Naive thymus-derived CD8-positive, alpha-beta T cell (primary cell): ENCODE results near the gene B3GNT3. TPM values are rescaled to one million over a fixed set of nuclear protein-coding genes. Genes with fewer than 3 reads are reported as not detected.

ENCODE experiments used
- ATAC-seq, 2 donors: fragments of 150-1000 bp; cut with Tn5 transposase in 1 of 2; sonication (Bioruptor Pico), chemical (Tn5 transposase) in 1 of 2; 1 replicate in 1 of 2; 2 replicates in 1 of 2; pipeline ENCODE4 v1.10.0; 2021; ENCODE audit warnings: mild to moderate bottlenecking in 2 of 2, moderate library complexity in 2 of 2
- POLR2A ChIA-PET: fragments of 350-600 bp; sonication (Branson Sonifier 250); formaldehyde crosslinking; loops from one replicate; lab custom pipeline; 2021; ENCODE audit warnings: antibody characterized with exemption; lab: Charles Lee
- DNase-seq, 10 donors: peaks; one replicate each; pipeline versions ENCODE4 v3.0.0 to v3.0.0-alpha.2; 2020 to 2022
- H3K27ac Mint-ChIP-seq, 10 donors: one replicate each; pipeline ENCODE4 v1.8.0; 2020 to 2022; ENCODE audit warnings: mild to moderate bottlenecking in 10 of 10, mixed read lengths in 10 of 10, moderate library complexity in 4 of 10, inconsistent platforms in 1 of 10
- H3K27me3 Mint-ChIP-seq, 5 donors: one replicate each; pipeline ENCODE4 v1.8.0; 2021 to 2022; ENCODE audit warnings: mixed read lengths in 5 of 5
- H3K36me3 Mint-ChIP-seq, 3 donors: one replicate each; pipeline ENCODE4 v1.8.0; 2020 to 2022; ENCODE audit warnings: mixed read lengths in 3 of 3, mild to moderate bottlenecking in 2 of 3, inconsistent platforms in 1 of 3
- H3K4me1 Mint-ChIP-seq, 4 donors: one replicate each; pipeline ENCODE4 v1.8.0; 2021 to 2022; ENCODE audit warnings: mixed read lengths in 4 of 4
- H3K4me3 Mint-ChIP-seq, 10 donors: one replicate each; pipeline ENCODE4 v1.8.0; 2020 to 2022; ENCODE audit warnings: mild to moderate bottlenecking in 10 of 10, mixed read lengths in 10 of 10, moderate library complexity in 6 of 10, inconsistent platforms in 1 of 10
- H3K9me3 Mint-ChIP-seq, 9 donors: one replicate each; pipeline ENCODE4 v1.8.0; 2020 to 2022; ENCODE audit warnings: mixed read lengths in 9 of 9, mild to moderate bottlenecking in 3 of 9, inconsistent platforms in 1 of 9, moderate library complexity in 1 of 9
- polyA plus RNA-seq, 3 donors: library from polyadenylated mRNA; unstranded; fragments of 300-500 nt; fragmentation: Illumina TruSeq; gene quantifications; one replicate each; pipeline ENCODE4 v1.2.3, GENCODE V29; 2021
- total RNA-seq, 8 experiments: library from RNA in 2 of 8; stranded (reverse) in 2 of 8; gene quantifications; one replicate each; pipeline ENCODE4 v1.2.3 and lab custom pipeline; 2021 to 2026

Gene B3GNT3
- total and polyA plus RNA-seq, 5 experiments from 2014 or later, result 0.13 to 0.20 TPM; not detected in 3

DNA sequence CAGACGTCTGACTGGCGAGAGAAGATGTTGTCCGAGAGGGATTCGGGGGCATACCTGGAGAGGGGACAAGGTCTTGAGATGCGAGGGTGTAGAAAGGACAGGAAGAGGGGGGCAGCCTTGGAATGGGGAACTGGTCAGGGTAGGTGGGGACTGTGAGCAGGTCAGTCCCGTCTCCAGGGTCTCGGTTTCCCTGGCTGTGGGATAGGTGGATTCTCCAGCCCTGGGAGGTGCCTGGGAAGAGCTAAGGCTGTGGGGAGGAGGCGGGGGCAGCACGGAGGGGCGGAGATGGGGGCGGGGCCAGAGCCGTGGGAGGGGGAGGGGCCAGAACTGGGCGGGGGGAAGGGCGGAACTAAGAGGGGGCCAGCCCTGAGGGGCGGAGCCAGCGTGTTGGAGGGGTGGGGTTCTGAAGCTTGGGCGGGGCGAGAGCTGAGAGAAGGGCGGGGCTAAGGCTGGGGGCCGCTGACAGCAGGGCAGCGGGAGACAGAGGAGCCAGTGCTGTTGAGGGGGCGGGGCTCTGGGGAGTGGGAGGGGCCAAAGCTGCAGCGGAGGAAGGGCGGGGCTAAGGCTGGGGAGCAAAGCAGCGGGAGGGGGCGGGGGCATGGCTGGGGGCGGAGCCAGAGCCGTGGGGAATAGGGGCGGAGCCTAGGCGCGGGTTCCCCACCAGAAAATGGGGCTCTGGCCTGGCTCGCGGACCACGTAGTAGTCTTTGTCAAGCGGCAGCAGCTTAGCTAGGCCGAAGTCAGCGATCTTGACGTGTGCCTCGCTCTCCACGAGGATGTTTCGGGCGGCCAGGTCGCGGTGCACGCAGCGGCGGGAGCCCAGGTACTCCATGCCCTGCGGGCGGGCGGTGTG lies 35.9 kb downstream of the B3GNT3 start:
- Mint-ChIP-seq H3K4me3 (no peak overlapping the region), H3K9me3 (no peaks in the 10 kb centered on the region), H3K27ac (peak overlapping the region in 6 of 10 donors; percentile 51 to 91 (median 70)), H3K27me3 (no peaks in the 10 kb centered on the region), H3K4me1 (peaks cover 9 to 18% (median 14%) of the 10 kb centered on the region in 4 donors), H3K36me3 (peaks cover 6 to 78% (median 24%) of the 10 kb centered on the region in 3 donors)
- DNase-seq (peak in 8 of 10 donors; percentile 8 to 55 (median 44)), ATAC-seq (peak; percentile 58 to 81)
- POLR2A ChIA-PET, result interaction anchor here (0.5 to 2.7 kb wide), 3 partner anchors 16 to 185 kb away, joined by 4 to 10 read pairs (median 6); partner anchors contain the start of gene JAK3

- peak overlapping the region in 1 of 10 donors; percentile 51 for H3K27ac Mint-ChIP-seq
- POLR2A ChIA-PET, result interaction anchor here (0.5 to 2.7 kb wide), 3 partner anchors 15 to 184 kb away, joined by 4 to 10 read pairs (median 6); partner anchors contain the start of gene JAK3
- H3K27me3 Mint-ChIP-seq, result no peaks in the 10 kb centered on the region
- no peak for ATAC-seq
- no peaks in the 10 kb centered on the region for H3K9me3 Mint-ChIP-seq
- no peak for DNase-seq
- peak overlapping the region in 1 of 10 donors; percentile 20 for H3K4me3 Mint-ChIP-seq
- peaks cover 6 to 82% (median 29%) of the 10 kb centered on the region in 3 donors for H3K36me3 Mint-ChIP-seq
- H3K4me1 Mint-ChIP-seq, result peaks cover 10 to 23% (median 16%) of the 10 kb centered on the region in 4 donors
These were observed 36.5 kb downstream of the B3GNT3 start for GRCh38 chr19:17831419-17831888.

- DNase-seq (no peak), ATAC-seq (no peak)
- H3K27ac Mint-ChIP-seq, result peak overlapping the region in 1 of 10 donors; percentile 49
- peaks cover 13 to 27% (median 21%) of the 10 kb centered on the region in 4 donors for H3K4me1 Mint-ChIP-seq
- POLR2A ChIA-PET, result interaction anchor here (1.9 to 2.7 kb wide), 2 partner anchors 9 to 14 kb away, joined by 5 to 10 read pairs; partner anchors contain the start of gene JAK3
- peaks cover 6 to 87% (median 33%) of the 10 kb centered on the region in 3 donors for H3K36me3 Mint-ChIP-seq
- H3K4me3 Mint-ChIP-seq, result no peak overlapping the region
- H3K9me3 Mint-ChIP-seq, result no peaks in the 10 kb centered on the region
- no peaks in the 10 kb centered on the region for H3K27me3 Mint-ChIP-seq
These were observed 37.7 kb downstream of the B3GNT3 start for GRCh38 chr19:17832443-17833208.

GRCh38 chr19:17834350-17835181 lies 39.6 kb downstream of the B3GNT3 start:
- DNase-seq, result no peak
- POLR2A ChIA-PET, result interaction anchor here (0.5 to 1.9 kb wide), 3 partner anchors 11 to 16 kb away, joined by 3 to 5 read pairs (median 3); partner anchors contain the start of gene JAK3
- Mint-ChIP-seq H3K9me3 (no peaks in the 10 kb centered on the region), H3K27ac (peak overlapping the region in 7 of 10 donors; percentile 26 to 93 (median 63)), H3K4me3 (no peak overlapping the region), H3K4me1 (peaks cover 13 to 31% (median 21%) of the 10 kb centered on the region in 4 donors), H3K27me3 (no peaks in the 10 kb centered on the region), H3K36me3 (peaks cover 6 to 94% (median 37%) of the 10 kb centered on the region in 3 donors)
- ATAC-seq, result peak; percentile 31 to 42

DNA sequence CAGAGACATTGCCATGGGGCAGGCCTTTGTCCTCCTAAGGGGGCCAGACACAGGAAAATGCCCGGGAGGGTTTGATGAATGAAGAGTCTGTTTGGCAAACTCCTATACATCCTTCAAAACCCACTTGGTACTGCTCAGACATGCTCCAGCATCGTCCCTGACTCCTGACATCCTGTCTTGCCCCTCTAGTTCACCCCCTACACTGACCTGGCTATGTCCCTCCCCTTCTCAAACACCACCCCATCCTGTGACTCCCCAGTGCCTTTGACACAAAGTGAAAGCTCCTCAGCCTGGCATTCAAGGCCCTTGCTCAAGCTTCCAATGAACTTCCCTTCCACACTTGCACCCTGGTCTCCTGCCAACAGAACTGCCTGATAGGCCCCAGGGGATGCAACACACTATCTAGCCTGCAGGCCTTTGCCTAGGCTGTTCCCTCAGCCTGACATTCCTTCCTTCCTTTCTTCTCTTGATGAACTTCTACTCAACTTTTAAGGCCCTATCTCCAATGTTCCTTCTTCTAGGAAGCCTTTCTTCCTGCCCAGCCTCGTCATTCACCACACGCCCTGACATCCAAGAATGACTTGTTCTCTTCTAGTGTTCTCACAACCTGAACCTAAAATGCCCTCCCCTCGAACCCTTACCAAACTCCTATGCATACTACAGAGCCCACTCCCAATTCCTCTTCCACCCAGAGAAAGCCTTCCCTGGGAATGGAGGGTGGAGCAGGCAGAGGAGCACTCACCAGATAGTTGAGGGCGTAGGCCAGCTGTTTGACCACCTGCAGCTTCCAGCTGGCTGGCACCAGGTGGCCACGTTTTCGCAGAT lies 40.5 kb downstream of the B3GNT3 start:
- H3K27ac Mint-ChIP-seq, result peak overlapping the region; percentile 26 to 93 (median 74)
- H3K36me3 Mint-ChIP-seq, result peaks cover 6 to 95% (median 36%) of the 10 kb centered on the region in 3 donors
- H3K4me3 Mint-ChIP-seq, result no peak overlapping the region
- peaks cover 11 to 32% (median 19%) of the 10 kb centered on the region in 4 donors for H3K4me1 Mint-ChIP-seq
- DNase-seq (no peak), ATAC-seq (no peak)
- no peaks in the 10 kb centered on the region for H3K9me3 Mint-ChIP-seq
- POLR2A ChIA-PET, result interaction anchor here (1.8 kb wide), 1 partner anchor 10 kb away, joined by 4 read pairs; no protein-coding TSS in a partner anchor
- H3K27me3 Mint-ChIP-seq, result no peaks in the 10 kb centered on the region

GRCh38 chr19:17836530-17836929 lies 41.6 kb downstream of the B3GNT3 start:
- DNase-seq, result no peak
- ATAC-seq, result no peak
- peaks cover 6 to 97% (median 36%) of the 10 kb centered on the region in 3 donors for H3K36me3 Mint-ChIP-seq
- H3K27me3 Mint-ChIP-seq, result no peaks in the 10 kb centered on the region
- H3K9me3 Mint-ChIP-seq, result no peaks in the 10 kb centered on the region
- peaks cover 13 to 35% (median 23%) of the 10 kb centered on the region in 4 donors for H3K4me1 Mint-ChIP-seq
- H3K4me3 Mint-ChIP-seq, result peak overlapping the region in 1 of 10 donors; percentile 28
- POLR2A ChIA-PET, result interaction anchor here (1.8 kb wide), 1 partner anchor 9 kb away, joined by 4 read pairs; no protein-coding TSS in a partner anchor
- peak overlapping the region in 8 of 10 donors; percentile 29 to 93 (median 68) for H3K27ac Mint-ChIP-seq

DNA sequence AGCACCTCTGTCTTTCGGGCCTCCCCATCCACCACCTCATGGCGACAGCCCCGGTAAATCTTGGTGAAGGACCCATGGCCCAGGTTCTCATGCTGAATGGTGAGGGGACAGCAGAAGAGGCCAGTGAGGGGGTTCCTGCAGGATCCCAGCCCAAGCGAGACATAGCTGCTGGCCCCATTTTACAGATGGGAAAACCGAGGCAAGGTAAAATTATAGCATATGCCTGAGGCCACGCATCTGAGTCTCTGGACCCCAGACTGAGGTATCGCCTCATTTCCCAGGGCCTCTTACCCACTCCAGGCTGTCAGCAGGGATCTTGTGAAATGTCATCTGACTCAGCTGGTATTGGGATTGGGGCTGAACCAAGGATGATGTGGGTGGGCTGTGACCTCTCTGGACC lies 43.0 kb downstream of the B3GNT3 start:
- H3K27ac Mint-ChIP-seq, result peak overlapping the region in 9 of 10 donors; percentile 27 to 87 (median 74)
- peaks cover 13 to 39% (median 23%) of the 10 kb centered on the region in 4 donors for H3K4me1 Mint-ChIP-seq
- ATAC-seq, result no peak
- H3K36me3 Mint-ChIP-seq, result peaks cover 6 to 92% (median 31%) of the 10 kb centered on the region in 3 donors
- no peaks in the 10 kb centered on the region for H3K9me3 Mint-ChIP-seq
- no peaks in the 10 kb centered on the region for H3K27me3 Mint-ChIP-seq
- no peak overlapping the region for H3K4me3 Mint-ChIP-seq
- no peak for DNase-seq
- POLR2A ChIA-PET, result interaction anchor here (0.7 kb wide), 1 partner anchor 416 kb away, joined by 3 read pairs; no protein-coding TSS in a partner anchor

- DNase-seq (no peak), ATAC-seq (no peak)
- peaks cover 6 to 91% (median 27%) of the 10 kb centered on the region in 3 donors for H3K36me3 Mint-ChIP-seq
- no peaks in the 10 kb centered on the region for H3K27me3 Mint-ChIP-seq
- H3K4me1 Mint-ChIP-seq, result peaks cover 15 to 59% (median 39%) of the 10 kb centered on the region in 4 donors
- H3K27ac Mint-ChIP-seq, result peak overlapping the region in 7 of 10 donors; percentile 19 to 80 (median 66)
- POLR2A ChIA-PET, result interaction anchor here (0.9 to 1.1 kb wide), 2 partner anchors 16 to 50 kb away, joined by 3 to 4 read pairs; no protein-coding TSS in a partner anchor
- H3K9me3 Mint-ChIP-seq, result no peaks in the 10 kb centered on the region
- no peak overlapping the region for H3K4me3 Mint-ChIP-seq
These were observed 45.1 kb downstream of the B3GNT3 start for GRCh38 chr19:17840019-17840418.

DNA sequence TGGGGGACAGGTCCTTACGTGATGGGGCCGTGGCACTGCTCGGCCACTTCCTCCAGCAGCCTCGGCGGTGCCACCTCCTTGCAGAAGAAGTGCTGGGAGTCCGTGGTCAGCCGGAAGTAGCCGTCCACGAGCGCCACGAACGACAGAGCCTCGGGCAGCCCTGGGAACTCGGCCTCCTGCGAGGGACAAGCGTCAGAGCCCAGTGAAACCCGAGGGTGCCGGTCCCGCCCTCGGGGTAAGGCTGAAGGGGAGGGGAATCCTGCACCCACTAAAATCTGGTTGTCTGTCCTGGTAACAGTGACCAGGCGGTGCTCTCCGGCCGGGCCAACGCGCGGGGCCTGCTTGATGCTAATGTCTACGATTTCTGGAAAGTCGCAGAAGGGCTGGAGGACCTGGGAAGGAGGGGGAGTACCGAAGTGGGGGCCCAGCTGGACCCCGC lies 46.5 kb downstream of the B3GNT3 start:
- ATAC-seq, result no peak
- peaks cover 0 to 79% (median 15%) of the 10 kb centered on the region in 3 donors for H3K36me3 Mint-ChIP-seq
- H3K27ac Mint-ChIP-seq, result peak overlapping the region in 6 of 10 donors; percentile 8 to 85 (median 47)
- no peak for DNase-seq
- no peak overlapping the region for H3K4me3 Mint-ChIP-seq
- H3K9me3 Mint-ChIP-seq, result no peaks in the 10 kb centered on the region
- peaks cover 11 to 64% (median 43%) of the 10 kb centered on the region in 4 donors for H3K4me1 Mint-ChIP-seq
- H3K27me3 Mint-ChIP-seq, result no peaks in the 10 kb centered on the region
- POLR2A ChIA-PET, result no interaction called here

DNA sequence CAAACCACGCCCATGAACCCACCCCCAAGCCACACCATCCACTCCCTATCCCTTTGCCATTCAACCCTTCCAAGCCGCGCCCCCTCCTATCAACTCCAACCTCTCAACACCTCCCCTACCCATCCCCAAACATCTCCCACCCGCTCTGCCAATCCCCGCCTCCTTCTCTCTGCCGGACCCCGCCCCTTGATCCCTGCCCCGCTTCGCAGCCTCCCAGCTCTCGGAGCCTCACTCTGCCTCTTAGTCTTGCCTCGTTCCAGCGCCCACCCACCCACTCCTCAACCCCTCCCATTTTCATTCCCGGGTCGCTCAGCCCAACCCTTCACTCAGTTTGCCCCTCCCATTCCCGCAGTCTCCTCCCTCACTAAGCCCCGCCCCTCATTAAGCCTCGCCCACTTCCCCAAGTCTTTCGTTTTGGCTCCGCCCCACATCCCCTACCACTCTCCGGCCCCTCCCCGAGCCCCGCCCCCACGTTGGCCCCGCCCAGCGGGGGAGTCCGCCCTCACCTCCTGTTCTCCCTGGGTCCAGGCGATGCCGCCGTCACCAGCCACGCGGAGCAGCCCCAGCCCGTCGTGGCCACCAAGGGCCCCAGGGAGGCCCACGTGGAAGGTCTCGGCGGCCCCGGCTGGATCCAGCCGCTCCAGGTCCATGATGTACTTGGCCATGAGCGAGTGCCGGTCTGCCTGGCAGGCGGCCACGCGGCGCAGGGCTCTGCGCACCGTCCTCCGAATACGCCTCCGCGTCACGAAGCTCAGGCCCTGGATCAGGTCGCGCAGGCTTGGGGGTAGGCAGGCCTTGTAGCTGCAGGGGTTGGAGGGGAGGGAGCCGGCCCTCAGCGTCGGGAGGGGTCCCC lies 47.1 kb downstream of the B3GNT3 start:
- no peaks in the 10 kb centered on the region for H3K9me3 Mint-ChIP-seq
- POLR2A ChIA-PET, result no interaction called here
- peaks cover 0 to 73% (median 11%) of the 10 kb centered on the region in 3 donors for H3K36me3 Mint-ChIP-seq
- ATAC-seq, result peak; percentile 27 to 61
- H3K27me3 Mint-ChIP-seq, result no peaks in the 10 kb centered on the region
- peak overlapping the region in 6 of 10 donors; percentile 8 to 85 (median 44) for H3K27ac Mint-ChIP-seq
- peaks cover 6 to 63% (median 40%) of the 10 kb centered on the region in 4 donors for H3K4me1 Mint-ChIP-seq
- DNase-seq, result peak in 8 of 10 donors; percentile 31 to 71 (median 48)
- peak overlapping the region in 1 of 10 donors; percentile 48 for H3K4me3 Mint-ChIP-seq
